RWPE2 (cell line): ENCODE results near the gene CEMIP.
A peak's percentile ranks its signal among the peaks of the same experiment; 100 is the strongest.

Experiments used
- ATAC-seq: fragments of 200-7000 bp; cut with Tn5 transposase; 3 replicates; pipeline ENCODE4 v1.9.1; 2021; ENCODE audit warnings: low read depth
- DNase-seq: peaks from one replicate; pipeline ENCODE4 v3.0.0-alpha.2; 2020; ENCODE audit warnings: low spot score
- H3K27ac ChIP-seq: fragments of 450-650 bp; 2 replicates; pipeline ENCODE4 v1.5.1; 2017; ENCODE audit warnings: mild to moderate bottlenecking; ENCODE audit not compliant: poor library complexity, severe bottlenecking
- H3K27me3 ChIP-seq: fragments of 250-450 bp; sonication (Bioruptor Pico); 2 replicates; pipeline ENCODE4 v1.5.1; 2021; ENCODE audit warnings: mild to moderate bottlenecking, moderate library complexity; ENCODE audit not compliant: insufficient read depth, poor library complexity, severe bottlenecking
- H3K36me3 ChIP-seq: fragments of 250-450 bp; sonication (Bioruptor Pico); 2 replicates; pipeline ENCODE4 v1.5.1; 2020; ENCODE audit warnings: low read depth, mild to moderate bottlenecking, moderate library complexity
- H3K4me1 ChIP-seq: fragments of 250-450 bp; sonication (Bioruptor Pico); 2 replicates; pipeline ENCODE4 v1.5.1; 2021; ENCODE audit warnings: mild to moderate bottlenecking, moderate library complexity; ENCODE audit not compliant: insufficient read depth, poor library complexity, severe bottlenecking
- H3K4me3 ChIP-seq: fragments of 250-450 bp; sonication (Bioruptor Pico); 2 replicates; pipeline ENCODE4 v1.5.1; 2021; ENCODE audit warnings: mild to moderate bottlenecking, moderate library complexity; ENCODE audit not compliant: severe bottlenecking
- H3K9me3 ChIP-seq: fragments of 250-450 bp; sonication (Bioruptor Pico); 2 replicates; pipeline ENCODE4 v1.5.1; 2021; ENCODE audit warnings: mild to moderate bottlenecking, moderate library complexity; ENCODE audit not compliant: severe bottlenecking
- TF ChIP-seq, protein P1 (sequence below): fragments of 450-650 bp; IDR thresholded peaks from one replicate; pipeline ENCODE4 v1.5.1; 2017; ENCODE audit warnings: mild to moderate bottlenecking, moderate library complexity; ENCODE audit not compliant: poor library complexity, severe bottlenecking

Gene CEMIP

DNA sequence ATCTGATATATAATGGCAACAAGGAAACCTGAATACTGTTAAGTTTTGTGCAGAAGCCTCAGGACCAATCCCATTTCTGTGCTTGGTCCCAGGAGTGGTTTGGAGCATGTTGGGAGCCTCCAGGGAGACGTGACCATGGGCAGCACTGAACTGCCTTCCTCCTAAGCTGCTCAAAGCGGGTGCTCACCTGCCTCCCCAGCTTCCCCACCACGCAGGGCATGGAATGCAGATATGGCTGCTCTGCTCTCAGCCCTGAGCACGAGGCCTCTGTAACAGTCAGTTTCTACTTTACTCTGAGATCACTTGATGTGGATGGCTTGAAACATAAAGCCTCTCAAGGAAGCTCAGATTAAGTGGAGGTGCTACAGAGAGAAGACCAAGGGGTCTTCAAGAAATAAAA lies 161.2 kb downstream of the CEMIP start:
- DNase-seq (peak; percentile 42), ATAC-seq (no peak)
- Histone ChIP-seq H3K27ac (no peak overlapping the region), H3K36me3 (0 out of 2 replicates have a peak, but pooled peaks cover 4% of the 10 kb centered on the region), H3K4me1 (no peaks in the 10 kb centered on the region), H3K9me3 (no peaks in the 10 kb centered on the region), H3K27me3 (no peaks in the 10 kb centered on the region), H3K4me3 (no peak overlapping the region)
- TF ChIP-seq, protein P1, sequence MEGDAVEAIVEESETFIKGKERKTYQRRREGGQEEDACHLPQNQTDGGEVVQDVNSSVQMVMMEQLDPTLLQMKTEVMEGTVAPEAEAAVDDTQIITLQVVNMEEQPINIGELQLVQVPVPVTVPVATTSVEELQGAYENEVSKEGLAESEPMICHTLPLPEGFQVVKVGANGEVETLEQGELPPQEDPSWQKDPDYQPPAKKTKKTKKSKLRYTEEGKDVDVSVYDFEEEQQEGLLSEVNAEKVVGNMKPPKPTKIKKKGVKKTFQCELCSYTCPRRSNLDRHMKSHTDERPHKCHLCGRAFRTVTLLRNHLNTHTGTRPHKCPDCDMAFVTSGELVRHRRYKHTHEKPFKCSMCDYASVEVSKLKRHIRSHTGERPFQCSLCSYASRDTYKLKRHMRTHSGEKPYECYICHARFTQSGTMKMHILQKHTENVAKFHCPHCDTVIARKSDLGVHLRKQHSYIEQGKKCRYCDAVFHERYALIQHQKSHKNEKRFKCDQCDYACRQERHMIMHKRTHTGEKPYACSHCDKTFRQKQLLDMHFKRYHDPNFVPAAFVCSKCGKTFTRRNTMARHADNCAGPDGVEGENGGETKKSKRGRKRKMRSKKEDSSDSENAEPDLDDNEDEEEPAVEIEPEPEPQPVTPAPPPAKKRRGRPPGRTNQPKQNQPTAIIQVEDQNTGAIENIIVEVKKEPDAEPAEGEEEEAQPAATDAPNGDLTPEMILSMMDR = no peak

DNA sequence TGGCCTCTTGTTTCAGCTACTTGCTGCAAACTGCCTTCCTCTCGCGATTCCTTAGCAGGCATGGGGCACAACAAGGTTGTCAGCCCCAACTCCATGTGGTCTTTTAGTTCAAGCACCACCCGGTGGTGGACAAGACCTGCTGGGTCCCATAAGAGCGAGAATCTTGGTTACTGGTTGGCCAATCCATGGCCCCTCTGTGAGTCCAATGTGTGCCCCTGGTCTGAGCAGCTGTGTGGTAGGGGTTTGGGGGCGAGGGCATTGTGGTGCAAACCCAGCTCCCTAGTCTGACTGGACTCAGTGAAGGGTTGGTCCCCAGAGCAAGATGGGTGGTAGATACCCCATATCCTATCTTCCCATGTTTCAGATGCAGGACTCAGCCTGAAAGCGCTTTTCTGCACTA lies 161.7 kb downstream of the CEMIP start:
- H3K4me3 ChIP-seq = no peak overlapping the region
- no peak for ATAC-seq

GRCh38 chr15:80942266-80942665 lies 163.1 kb downstream of the CEMIP start:
- ATAC-seq = no peak
- Histone ChIP-seq H3K36me3 (peaks cover 4% of the 10 kb centered on the region; the same call in 1 of the 2 replicates), H3K9me3 (no peaks in the 10 kb centered on the region), H3K4me1 (no peaks in the 10 kb centered on the region), H3K4me3 (no peak overlapping the region), H3K27ac (no peak overlapping the region), H3K27me3 (no peaks in the 10 kb centered on the region)
- peak; percentile 61 for DNase-seq
- TF ChIP-seq, protein P1 = no peak

More for the DNA sequence above, 161.7 kb downstream of the CEMIP start:
- Histone ChIP-seq H3K9me3 (no peaks in the 10 kb centered on the region), H3K27ac (no peak overlapping the region), H3K27me3 (no peaks in the 10 kb centered on the region), H3K36me3 (0 out of 2 replicates have a peak, but pooled peaks cover 4% of the 10 kb centered on the region), H3K4me1 (no peaks in the 10 kb centered on the region)
- peak; percentile 33 for DNase-seq
- TF ChIP-seq, protein P1 = no peak

DNA sequence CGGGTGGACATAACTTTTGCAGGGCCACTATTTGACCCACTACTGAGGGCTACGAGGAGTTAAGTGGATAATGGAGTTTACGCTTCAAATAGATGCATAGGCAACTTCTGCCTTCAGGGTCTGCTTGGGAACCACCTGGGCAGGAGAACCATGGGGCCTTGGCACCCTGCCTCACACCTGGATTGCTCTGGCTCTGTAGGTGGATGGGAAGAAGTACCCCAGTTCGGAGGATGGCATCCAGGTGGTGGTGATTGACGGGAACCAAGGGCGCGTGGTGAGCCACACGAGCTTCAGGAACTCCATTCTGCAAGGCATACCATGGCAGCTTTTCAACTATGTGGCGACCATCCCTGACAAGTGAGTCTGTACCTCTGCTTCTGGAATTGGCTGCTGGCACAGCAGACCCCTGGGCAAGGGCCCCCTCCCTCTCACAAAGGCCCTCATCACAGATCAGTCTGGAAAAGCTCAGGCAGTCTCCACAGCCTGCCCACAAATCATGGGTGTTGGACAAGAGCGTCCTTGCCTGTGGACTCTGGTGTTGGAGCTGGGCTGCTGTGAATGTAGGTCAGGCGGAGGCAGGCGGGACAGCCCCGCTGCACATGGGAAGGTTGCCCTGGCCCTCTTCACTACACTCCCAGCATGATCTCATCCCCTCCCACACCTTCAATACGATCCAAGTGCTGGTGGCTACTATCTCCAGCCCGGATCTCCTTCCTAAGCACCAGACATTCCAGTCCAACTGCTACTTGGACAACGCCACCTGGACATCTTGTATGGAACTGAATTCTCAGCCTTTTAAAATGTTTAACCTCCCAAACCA lies 163.8 kb downstream of the CEMIP start:
- DNase-seq = peak; percentile 49
- no peak; the same call in 2 of the 3 replicates for ATAC-seq
- Histone ChIP-seq H3K4me3 (no peak overlapping the region), H3K9me3 (no peaks in the 10 kb centered on the region), H3K27ac (no peak overlapping the region), H3K27me3 (no peaks in the 10 kb centered on the region), H3K36me3 (peaks cover 4% of the 10 kb centered on the region; the same call in 1 of the 2 replicates), H3K4me1 (no peaks in the 10 kb centered on the region)
- TF ChIP-seq, protein P1 = no peak

GRCh38 chr15:80944818-80945217 lies 165.6 kb downstream of the CEMIP start:
- H3K27me3 ChIP-seq = no peaks in the 10 kb centered on the region
- no peaks in the 10 kb centered on the region for H3K9me3 ChIP-seq
- no peak overlapping the region for H3K27ac ChIP-seq
- H3K4me3 ChIP-seq = no peak overlapping the region
- peak; percentile 45 for DNase-seq
- TF ChIP-seq, protein P1 = no peak
- H3K4me1 ChIP-seq = no peaks in the 10 kb centered on the region
- H3K36me3 ChIP-seq = peaks cover 4% of the 10 kb centered on the region; the same call in 1 of the 2 replicates
- no peak for ATAC-seq
